Esophagus squamous epithelium (tissue), 5 donors: ENCODE measurements around the gene VEGFC. TPM values are rescaled to one million over a fixed set of nuclear protein-coding genes. Genes with fewer than 3 reads are reported as not detected.

ENCODE experiments used
- DNase-seq: peaks from one replicate; lab custom pipeline; 2025; lab: John Stamatoyannopoulos, UW
- H3K27ac ChIP-seq, 4 donors: fragments of 200-600 bp; sonication (generic); one replicate each; pipeline ENCODE4 v1.5.1; 2016 to 2019; ENCODE audit warnings: mild to moderate bottlenecking in 1 of 4
- H3K27me3 ChIP-seq, 4 donors: fragments of 200-600 bp; sonication (generic); 1 replicate in 3 of 4; 2 replicates in 1 of 4; pipeline versions ENCODE4 v1.5.1 to v1.6.0; 2017 to 2021; ENCODE audit warnings: antibody characterized with exemption in 1 of 4
- H3K36me3 ChIP-seq, 3 donors: fragments of 200-600 bp; sonication (generic); one replicate each; pipeline ENCODE4 v1.5.1; 2016 to 2019
- H3K4me1 ChIP-seq, 3 donors: fragments of 200-600 bp; sonication (generic); one replicate each; pipeline ENCODE4 v1.5.1; 2017 to 2019
- H3K4me3 ChIP-seq, 4 donors: fragments of 200-600 bp; sonication (generic); 1 replicate in 3 of 4; 2 replicates in 1 of 4; pipeline ENCODE4 v1.5.1; 2016 to 2019; ENCODE audit warnings: mild to moderate bottlenecking in 2 of 4, moderate library complexity in 1 of 4
- H3K9me3 ChIP-seq, 3 donors: fragments of 200-600 bp; sonication (generic); one replicate each; pipeline ENCODE4 v1.5.1; 2016 to 2019
- CTCF ChIP-seq, 6 experiments: fragments of 450-650 bp in 4 of 6; fragments of 200-600 bp in 2 of 6; sonication (generic) in 2 of 6; IDR thresholded peaks; one replicate each; pipeline ENCODE4 v1.5.1; 2016 to 2019; ENCODE audit warnings: antibody characterized with exemption in 6 of 6, mild to moderate bottlenecking in 4 of 6, moderate library complexity in 4 of 6
- POLR2A ChIP-seq, 4 donors: fragments of 450-650 bp; IDR thresholded peaks; one replicate each; pipeline ENCODE4 v1.6.1; 2017; ENCODE audit warnings: antibody characterized with exemption in 4 of 4, mild to moderate bottlenecking in 4 of 4, moderate library complexity in 3 of 4
- WGBS, 2 donors: methylation state at CpG; one replicate each; pipeline ENCODE4 v1.1.5; 2018; 5-methylcytosine and 5-hydroxymethylcytosine counted together
- intact Hi-C: fragments of 100-400 bp; cut with DNase I; formaldehyde crosslinking; loops from one replicate; pipeline ENCODE4 v1.15.0; 2022
- total RNA-seq, 4 donors: library from RNA; depleted of rRNA; stranded (reverse); fragments of >200 nt; gene quantifications; one replicate each; pipeline ENCODE4 v1.1.0, GENCODE V29; 2016
- donor health status: DM: yes; HTN: yes; CAD: no.

VEGFC gene
- total RNA-seq, 4 donors from 2014 or later = 0.50 to 3.8 (median 1.7) TPM

- H3K27me3 ChIP-seq = no peaks in the 10 kb centered on the region
- no peaks in the 10 kb centered on the region for H3K4me1 ChIP-seq
- no peak overlapping the region for H3K4me3 ChIP-seq
- H3K9me3 ChIP-seq = no peaks in the 10 kb centered on the region
- no peak for DNase-seq
- H3K36me3 ChIP-seq = no peaks in the 10 kb centered on the region
- TF ChIP-seq POLR2A (IDR thresholded peaks at IDR 0.05) = no peak
- TF ChIP-seq CTCF (IDR thresholded peaks at IDR 0.05) = no peak
- intact Hi-C loops = no loop called here
- no peak overlapping the region for H3K27ac ChIP-seq
- WGBS, 2 donors = 19 to 65% methylated on average over 3 of the region's 3 CpGs
Observed at GRCh38 chr4:176760471-176760870, 32.3 kb downstream of the VEGFC start.

- WGBS, 2 donors = 64 to 88% methylated on average over 2 of the region's 2 CpGs
- H3K27ac ChIP-seq = no peak overlapping the region
- no peak for TF ChIP-seq CTCF (IDR thresholded peaks at IDR 0.05)
- TF ChIP-seq POLR2A (IDR thresholded peaks at IDR 0.05) = no peak
- H3K9me3 ChIP-seq = no peaks in the 10 kb centered on the region
- no peak for DNase-seq
- intact Hi-C loops = no loop called here
- H3K4me3 ChIP-seq = no peak overlapping the region
- H3K4me1 ChIP-seq = no peaks in the 10 kb centered on the region
- H3K36me3 ChIP-seq = no peaks in the 10 kb centered on the region
- no peaks in the 10 kb centered on the region for H3K27me3 ChIP-seq
Observed at GRCh38 chr4:176758731-176759130, 34.0 kb downstream of the VEGFC start.

- no peaks in the 10 kb centered on the region for H3K4me1 ChIP-seq
- no peaks in the 10 kb centered on the region for H3K36me3 ChIP-seq
- TF ChIP-seq POLR2A (IDR thresholded peaks at IDR 0.05) = no peak
- TF ChIP-seq CTCF (IDR thresholded peaks at IDR 0.05) = no peak
- intact Hi-C loops = no loop called here
- no peaks in the 10 kb centered on the region for H3K27me3 ChIP-seq
- no peaks in the 10 kb centered on the region for H3K9me3 ChIP-seq
- H3K27ac ChIP-seq = no peak overlapping the region
- no peak for DNase-seq
- H3K4me3 ChIP-seq = no peak overlapping the region
- 74 to 82% methylated on average over 4 of the region's 4 CpGs for WGBS, 2 donors
Observed at GRCh38 chr4:176758323-176758722, 34.4 kb downstream of the VEGFC start.

- WGBS, 2 donors = 56 to 58% methylated on average over 2 of the region's 2 CpGs
- Histone ChIP-seq H3K27ac (no peak overlapping the region), H3K9me3 (no peaks in the 10 kb centered on the region), H3K27me3 (no peaks in the 10 kb centered on the region), H3K4me3 (no peak overlapping the region), H3K36me3 (no peaks in the 10 kb centered on the region), H3K4me1 (no peaks in the 10 kb centered on the region)
- DNase-seq = no peak
- TF ChIP-seq CTCF (IDR thresholded peaks at IDR 0.05) (no peak), POLR2A (IDR thresholded peaks at IDR 0.05) (no peak)
- intact Hi-C loops = no loop called here
Observed at GRCh38 chr4:176755613-176756012, 37.1 kb downstream of the VEGFC start.

GRCh38 chr4:176755001-176755400 is 37.7 kb downstream of the VEGFC start:
- Histone ChIP-seq H3K27me3 (no peaks in the 10 kb centered on the region), H3K36me3 (no peaks in the 10 kb centered on the region), H3K4me1 (no peaks in the 10 kb centered on the region), H3K27ac (no peak overlapping the region), H3K4me3 (no peak overlapping the region), H3K9me3 (no peaks in the 10 kb centered on the region)
- intact Hi-C loops = no loop called here
- TF ChIP-seq POLR2A (IDR thresholded peaks at IDR 0.05) = no peak
- DNase-seq = no peak
- WGBS, 2 donors = 66 to 85% methylated on average over 2 of the region's 2 CpGs

GRCh38 chr4:176753049-176753448 is 39.7 kb downstream of the VEGFC start:
- no peaks in the 10 kb centered on the region for H3K4me1 ChIP-seq
- no peak overlapping the region for H3K4me3 ChIP-seq
- H3K27me3 ChIP-seq = no peaks in the 10 kb centered on the region
- 63 to 65% methylated on average over 3 of the region's 3 CpGs for WGBS, 2 donors
- no peak for TF ChIP-seq POLR2A (IDR thresholded peaks at IDR 0.05)
- TF ChIP-seq CTCF (IDR thresholded peaks at IDR 0.05) = no peak
- intact Hi-C loops = no loop called here
- no peak overlapping the region for H3K27ac ChIP-seq
- H3K36me3 ChIP-seq = no peaks in the 10 kb centered on the region
- H3K9me3 ChIP-seq = no peaks in the 10 kb centered on the region
- no peak for DNase-seq
